ENCODE data around the gene TXN2.
"Not testable (repeated sequence)": the region's sequence is repeated elsewhere in the genome, so short reads cannot be mapped to it uniquely, and the experiment has no call there.

The TXN2 gene

GRCh38 chr22:36430863-36431262 lies 50.6 kb downstream of the TXN2 start:
- DNase-seq = no peak

GRCh38 chr22:36427952-36428351 lies 53.5 kb downstream of the TXN2 start:
- DNase-seq = not testable (repeated sequence)

- DNase-seq = peak; percentile 71 to 83
Measured at GRCh38 chr22:36425977-36426523, 55.4 kb downstream of the TXN2 start.

DNA sequence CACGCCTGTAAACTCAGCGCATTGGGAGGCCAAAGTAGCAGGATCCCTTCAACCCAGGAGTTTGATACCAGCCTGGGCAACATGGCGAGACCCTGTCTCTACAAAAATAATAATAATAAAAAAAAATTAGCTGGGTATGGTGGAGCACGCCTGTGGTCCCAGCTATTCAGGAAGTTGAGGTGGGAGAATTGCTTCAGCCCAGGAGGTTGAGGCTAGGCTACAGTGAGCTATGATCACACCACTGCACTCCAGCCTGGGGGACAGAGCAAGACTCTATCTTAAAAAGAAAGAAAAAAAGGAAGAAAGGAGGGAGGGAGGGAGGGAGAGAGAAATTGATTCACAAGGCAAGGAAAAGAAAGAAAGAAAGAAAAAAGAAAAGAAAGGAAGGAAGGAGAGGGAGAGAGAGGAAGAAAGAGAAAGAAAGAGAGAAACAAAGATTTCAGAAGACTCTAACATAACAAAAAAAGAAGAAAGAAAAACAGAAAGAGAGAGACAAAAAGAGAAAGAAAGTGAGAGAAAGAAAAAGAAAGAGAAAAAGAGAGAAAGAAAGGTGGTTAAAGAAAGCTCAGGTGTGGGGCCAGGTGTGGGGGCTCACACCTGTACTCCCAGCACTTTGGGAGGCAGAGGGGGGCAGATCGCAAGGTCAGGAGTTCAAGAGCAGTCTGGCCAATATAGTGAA lies 56.4 kb downstream of the TXN2 start:
- peak; percentile 17 to 45 for DNase-seq

DNA sequence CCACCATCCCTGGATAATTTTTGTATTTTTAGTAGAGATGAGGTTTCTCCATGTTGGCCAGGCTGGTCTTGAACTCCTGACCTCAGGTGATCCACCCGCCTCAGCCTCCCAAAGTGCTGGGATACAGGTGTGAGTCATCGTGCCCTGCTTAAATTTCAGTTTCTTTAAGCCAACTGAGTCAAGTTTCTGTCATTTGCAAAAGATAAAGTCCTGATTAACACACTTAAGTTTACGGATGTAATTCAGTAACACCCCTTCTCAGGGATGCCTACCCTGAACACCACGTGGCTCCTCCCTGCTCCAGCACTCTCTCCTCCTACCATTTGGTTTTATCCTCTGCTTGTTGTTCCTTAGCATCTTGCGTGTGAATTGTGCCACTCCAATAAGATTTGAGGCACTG lies 57.0 kb downstream of the TXN2 start:
- DNase-seq = not testable (repeated sequence)

DNA sequence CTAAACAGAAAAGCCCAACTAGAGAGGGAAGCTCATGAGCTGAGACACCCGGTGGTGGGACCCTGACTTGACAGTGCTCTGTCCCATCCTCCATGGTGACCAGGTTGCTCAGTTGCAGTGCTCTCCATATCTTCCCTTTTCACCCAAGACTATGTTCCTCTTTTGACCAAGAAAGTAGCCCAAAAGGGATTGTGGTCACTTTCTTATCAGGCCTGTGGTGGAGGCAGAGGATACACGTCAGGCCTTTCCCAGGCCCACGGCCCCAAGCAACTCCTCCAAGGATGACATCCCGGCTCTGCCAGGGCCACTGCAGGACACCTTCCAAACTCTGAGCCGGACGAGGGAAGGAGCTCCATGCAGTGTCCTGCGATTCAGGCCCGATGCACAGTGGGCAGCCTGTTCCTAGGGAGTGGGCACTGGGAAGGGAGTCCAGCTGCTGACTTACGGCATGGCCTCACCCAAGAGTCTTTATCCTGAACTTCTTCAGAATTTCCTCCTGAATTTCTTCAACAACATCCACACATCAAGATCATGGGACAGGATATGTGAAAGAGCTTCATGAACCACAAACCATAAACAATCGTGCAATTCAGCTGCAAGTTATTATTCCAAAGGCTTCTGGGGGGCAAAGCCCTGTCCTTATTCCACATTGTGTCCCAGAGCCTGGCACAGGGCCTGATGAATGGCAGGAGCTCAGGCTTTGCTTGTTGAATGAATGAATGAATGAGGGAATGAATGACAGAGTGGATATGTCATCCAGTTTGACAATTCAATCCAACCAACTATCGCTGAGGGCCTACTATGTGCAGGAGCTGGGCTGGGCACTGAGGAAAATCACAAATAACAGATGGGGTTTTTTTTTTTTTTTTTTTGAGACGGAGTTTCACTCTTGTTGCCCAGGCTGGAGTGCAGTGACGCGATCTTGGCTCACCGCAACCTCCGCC lies 57.7 kb downstream of the TXN2 start:
- DNase-seq = peak; percentile 78 to 86

DNA sequence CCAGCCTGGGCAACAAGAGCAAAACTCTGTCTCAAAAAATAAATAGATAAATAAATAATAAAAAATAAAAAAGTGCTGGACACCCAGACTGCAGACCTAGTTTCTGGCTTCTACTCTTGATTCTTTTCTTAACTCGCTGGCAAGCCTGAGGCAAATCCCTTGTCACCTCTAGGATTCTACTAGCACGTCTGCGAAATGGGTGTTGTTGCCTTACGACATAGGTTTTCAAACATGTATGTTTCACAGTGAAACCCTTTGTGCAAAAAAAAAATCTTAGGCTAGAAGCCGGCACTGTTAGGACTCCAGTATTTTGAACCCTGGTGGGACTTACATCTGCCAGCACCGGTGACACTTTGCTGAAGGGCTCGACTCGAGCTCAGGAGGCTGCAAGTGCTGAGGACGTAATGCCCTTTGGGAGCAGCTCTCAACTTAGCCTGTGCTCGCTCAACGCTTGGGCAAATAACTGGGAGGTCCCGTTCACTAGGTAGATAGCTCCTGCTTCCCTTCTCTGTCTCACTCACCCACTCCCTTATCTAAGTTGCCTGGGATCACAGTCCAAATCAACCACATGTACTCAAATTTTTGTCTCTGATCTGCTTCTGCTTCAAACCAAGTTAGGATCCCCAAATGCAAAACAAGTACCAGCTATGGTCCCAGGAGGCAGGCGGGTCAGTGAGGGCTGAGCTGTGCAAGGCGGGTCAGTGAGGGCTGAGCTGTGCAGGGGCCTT lies 59.0 kb downstream of the TXN2 start:
- DNase-seq = no peak

DNA sequence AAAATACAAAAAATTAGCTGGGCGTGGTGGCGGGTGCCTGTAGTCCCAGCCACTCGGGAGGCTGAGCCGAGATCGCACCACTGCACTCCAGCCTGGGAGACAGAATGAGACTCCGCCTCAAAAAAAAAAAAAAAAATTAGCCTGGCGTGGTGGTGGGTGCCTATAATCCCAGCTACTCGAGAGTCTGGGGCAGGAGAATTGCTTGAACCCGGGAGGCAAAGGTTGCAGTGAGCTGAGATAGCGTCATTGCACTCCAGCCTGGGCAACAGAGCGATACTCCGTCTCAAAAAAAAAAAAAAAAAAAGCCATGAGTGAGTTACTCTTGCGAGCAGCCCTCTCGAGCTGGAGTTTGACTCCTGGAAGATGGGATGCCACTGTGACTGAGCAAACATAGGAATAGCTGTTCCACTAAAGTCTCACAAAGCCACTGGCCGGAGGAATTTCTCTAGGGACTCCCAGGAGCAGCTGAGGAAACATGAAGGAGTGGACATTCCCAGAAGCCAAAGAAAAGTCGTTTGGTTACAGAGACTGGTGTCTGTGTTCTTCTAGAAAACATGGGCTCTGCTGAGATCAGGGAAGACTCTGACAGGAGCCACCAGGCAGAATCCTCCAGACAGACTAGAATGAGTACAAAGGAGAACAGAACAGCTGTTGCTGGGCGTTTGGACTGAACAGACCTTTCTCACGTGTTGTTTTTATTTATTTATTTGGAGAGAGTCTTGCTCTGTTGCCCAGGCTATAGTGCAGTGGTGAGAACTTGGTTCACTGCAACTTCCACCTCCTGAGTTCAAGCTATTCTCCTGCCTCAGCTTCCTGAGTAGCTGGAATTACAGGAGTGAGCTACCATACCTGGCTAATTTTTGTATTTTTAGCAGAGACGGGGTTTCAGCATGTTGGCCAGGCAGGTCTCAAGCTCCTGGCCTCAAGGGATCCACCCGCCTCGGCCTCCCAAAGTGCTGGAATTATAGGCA lies 61.2 kb downstream of the TXN2 start:
- DNase-seq = no peak

DNA sequence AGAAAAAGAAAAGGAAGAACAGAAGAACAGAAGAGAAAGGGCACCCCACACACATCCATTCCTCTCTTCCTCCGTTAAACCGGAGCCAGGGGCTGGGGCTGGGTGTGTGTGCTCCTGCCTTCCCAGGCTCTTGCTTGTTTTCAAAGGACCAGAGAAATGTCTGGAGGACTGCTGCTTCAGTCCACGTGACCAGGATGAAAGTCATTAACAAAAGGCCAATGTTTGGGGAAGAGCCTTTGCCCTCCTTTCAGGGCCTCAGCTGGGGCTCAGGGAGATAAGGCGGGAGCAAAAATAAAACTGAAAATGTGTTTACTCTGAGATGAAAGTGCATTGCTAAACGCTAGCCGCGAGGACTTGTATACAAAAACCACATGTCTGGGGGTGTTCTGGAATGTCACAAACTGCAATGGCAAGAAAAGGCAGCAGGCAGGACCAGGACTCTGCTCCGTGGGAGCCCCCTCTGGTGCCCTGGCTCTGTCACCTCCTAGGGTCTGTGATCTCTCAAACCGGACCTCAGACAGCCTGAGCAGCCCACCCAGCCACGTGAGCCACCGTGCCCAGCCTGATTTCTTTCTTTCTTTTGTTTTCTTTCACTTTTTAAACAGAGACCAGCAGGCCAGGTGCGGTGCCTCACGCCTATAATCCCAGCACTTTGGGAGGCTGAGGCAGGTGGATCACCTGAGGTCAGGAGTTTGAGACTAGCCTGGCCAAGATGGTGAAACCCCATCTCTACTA lies 62.1 kb downstream of the TXN2 start:
- DNase-seq = peak; percentile 86 to 91

- no peak for DNase-seq
Measured at GRCh38 chr22:36417281-36417686, 64.2 kb downstream of the TXN2 start.

All from inflammatory macrophage (primary cell).